HG03139 (cell line): ENCODE data around the gene BHLHA15.
"Not testable (repeated sequence)": the region's sequence is repeated elsewhere in the genome, so short reads cannot be mapped to it uniquely, and the experiment has no call there.

ENCODE experiments used
- ATAC-seq: cut with Tn5 transposase; IDR thresholded peaks from one replicate; pipeline ENCODE4 v1.9.1; 2021; ENCODE audit not compliant: unreplicated experiment

The BHLHA15 gene

GRCh38 chr7:98206451-98207330 lies 4.5 kb upstream of the BHLHA15 start:
- ATAC-seq, result no peak

DNA sequence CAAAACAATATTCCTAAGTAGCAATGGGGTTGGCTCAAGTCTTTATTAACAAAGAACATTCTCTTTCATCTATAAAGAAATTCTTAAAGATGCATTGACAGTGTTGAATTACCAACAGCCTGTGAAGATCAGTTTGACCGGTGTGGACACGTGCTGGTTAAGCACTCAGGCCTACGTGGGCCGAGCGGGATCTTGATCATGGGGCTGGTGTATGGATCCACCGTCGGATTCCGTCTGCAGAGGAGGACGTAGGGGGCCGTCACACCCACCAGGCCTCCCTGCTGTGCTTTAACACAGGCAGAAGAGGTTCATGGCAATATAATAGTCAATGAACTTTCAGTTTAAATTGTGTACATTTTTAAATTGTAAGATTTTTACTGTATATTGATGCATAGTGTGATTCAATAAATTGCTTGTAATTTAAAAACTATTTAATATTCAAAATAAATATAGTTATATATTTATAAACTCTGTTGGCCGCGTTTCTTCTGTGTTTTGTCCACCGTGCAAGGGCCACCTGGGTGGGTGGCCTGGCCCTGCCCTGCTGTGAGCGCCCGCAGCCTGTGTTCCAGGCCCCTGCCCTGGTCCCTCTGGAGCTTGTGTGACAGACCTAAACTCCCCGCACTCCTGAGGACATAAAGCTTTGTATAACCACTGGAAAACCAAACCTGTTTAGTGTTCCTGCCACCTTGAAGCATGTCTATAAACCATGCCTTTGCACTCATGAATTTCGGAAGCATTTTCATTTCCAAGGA lies 1.9 kb upstream of the BHLHA15 start:
- ATAC-seq, result no peak

GRCh38 chr7:98210513-98211220 lies 572 bp upstream of the BHLHA15 start:
- ATAC-seq, result no peak

GRCh38 chr7:98211676-98212531 lies 665 bp downstream of the BHLHA15 start:
- no peak for ATAC-seq

DNA sequence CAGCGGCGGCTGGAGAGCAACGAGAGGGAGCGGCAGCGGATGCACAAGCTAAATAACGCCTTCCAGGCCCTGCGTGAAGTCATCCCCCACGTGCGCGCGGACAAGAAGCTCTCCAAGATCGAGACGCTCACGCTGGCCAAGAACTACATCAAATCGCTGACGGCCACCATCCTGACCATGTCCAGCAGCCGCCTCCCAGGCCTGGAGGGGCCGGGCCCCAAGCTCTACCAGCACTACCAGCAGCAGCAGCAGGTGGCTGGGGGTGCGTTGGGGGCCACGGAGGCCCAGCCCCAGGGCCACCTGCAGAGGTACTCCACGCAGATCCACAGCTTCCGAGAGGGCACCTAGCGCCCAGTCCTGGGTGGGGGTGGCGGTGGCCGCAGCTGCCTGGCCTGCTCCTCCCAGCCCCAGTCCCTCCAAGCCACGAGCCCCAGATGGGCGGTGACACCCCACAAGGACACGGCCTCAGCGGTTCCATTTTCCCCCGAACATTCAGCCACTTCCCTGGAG lies 1.3 kb downstream of the BHLHA15 start:
- no peak for ATAC-seq

GRCh38 chr7:98213296-98213887 lies 2.2 kb downstream of the BHLHA15 start:
- ATAC-seq, result no peak

- ATAC-seq, result no peak
These were observed 2.9 kb downstream of the BHLHA15 start for GRCh38 chr7:98213888-98214810.

DNA sequence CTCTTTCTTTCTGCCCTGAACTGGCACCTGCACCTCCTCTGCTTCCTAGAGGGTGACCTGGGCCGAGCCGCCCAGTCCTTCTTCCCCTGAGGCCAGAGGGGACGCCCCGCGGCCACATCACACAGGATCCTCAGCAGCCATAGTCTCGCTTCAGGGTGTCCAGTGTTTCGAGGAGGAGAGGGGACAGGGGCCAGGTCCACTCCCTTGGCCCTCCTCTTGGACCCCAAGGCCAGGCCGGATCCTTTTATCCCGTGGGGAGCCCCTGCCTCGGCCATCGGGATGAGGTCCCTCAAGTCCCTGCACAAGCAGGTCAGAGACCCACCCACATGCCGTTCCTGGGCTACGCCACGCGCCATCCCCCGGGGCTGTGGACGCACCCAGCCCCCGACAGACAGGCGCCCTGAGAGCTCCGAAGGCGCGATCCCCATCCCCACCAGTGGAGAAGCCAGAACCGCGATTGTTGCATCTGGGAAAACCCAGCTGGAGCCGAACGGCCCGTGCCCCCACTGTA lies 3.6 kb downstream of the BHLHA15 start:
- no peak for ATAC-seq

- ATAC-seq, result no peak
These were observed 4.6 kb downstream of the BHLHA15 start for GRCh38 chr7:98215561-98216495.

DNA sequence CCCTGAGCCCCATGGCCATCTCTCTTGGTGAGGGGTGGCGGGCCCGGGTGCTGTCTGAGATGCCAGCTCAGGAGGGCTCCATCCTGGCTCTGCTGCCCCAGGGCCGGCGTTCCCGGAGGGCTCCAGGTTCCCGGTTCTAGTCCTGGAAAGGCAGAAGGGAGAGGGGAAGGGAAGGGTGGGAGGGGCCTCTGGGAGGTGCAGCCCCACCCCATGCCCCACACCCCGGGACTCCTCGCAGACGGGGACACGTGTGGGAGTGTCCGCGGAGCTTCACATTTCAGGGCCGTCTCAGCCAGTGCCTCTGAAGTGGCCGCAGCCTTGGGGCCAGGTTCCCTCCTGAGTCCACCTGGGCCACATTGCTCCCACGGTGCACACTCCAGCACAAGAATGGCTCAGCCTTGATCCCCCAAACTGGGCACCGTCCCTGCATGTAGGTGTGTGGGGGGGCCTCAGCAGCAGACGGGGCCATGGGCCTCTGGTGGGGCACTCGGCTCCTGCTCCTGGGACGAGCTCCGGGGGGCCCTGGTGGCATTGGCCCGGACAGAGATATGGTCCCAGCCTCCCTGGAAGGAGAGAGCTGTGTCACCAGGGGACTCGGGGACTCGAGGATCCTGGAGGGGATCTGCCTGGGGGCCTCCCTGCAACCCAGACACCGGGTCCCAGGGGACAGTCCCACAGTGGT lies 5.8 kb downstream of the BHLHA15 start:
- ATAC-seq, result no peak

GRCh38 chr7:98217623-98218582 lies 6.7 kb downstream of the BHLHA15 start:
- no peak for ATAC-seq

DNA sequence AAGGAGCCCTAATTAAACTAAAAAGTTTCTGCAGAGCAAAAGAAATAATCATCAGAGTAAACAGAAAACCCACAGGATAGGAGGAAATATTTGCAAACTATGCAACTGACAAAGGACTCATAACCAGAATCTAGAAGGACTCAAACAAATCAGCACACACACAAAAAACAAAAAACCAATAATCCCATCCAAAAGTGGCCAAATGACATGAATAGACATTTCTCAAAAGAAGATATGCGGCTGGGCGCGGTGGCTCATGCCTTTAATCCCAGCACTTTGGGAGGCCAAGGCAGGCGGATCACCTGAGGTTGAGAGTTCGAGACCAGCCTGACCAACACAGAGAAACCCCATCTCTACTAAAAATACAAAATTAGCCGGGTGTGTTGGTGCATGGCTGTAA lies 8.1 kb downstream of the BHLHA15 start:
- ATAC-seq, result not testable (repeated sequence)

DNA sequence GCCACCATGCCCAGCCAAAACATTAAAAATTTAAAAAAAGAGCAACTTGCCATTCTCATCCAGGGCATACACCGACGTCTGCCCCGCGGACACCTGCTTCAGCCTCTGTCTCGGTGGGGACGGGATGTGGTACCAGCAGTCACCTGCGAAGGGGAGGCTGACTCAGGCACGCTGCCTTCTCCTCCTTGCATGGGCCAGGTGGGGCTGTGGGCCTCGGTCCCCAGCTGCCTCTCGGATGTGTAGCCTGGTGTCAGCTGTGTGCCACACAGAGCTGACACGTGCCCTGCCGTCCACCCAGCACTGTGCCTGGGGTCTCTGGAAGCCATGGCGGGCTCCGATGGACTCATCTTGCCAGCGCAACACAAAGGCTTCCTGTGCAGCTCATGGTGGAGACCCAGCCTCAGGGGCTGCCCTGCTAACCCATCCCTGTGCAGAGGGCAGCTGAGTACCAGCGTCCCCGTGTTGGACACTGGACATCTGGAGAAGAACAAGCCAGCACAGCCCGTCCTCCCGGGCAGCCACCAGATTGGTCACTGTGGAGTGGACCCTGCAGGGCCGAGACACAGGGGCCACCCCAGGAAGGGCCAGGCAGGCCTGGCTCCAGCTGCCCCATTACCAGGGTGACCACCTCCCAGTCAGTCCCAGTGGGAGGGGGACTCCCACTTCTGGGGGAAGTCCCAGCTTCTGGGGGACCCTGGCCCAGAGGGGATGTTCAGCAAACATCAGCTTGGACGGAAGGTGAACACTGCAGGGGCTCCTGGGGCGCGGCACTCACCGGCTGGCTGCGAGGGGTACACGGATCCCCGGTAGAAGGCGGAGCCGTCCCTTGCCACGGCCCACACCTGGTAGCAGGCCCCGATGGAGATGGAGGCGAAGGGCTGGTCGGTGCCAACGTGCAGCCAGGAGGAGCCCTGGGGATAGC lies 10.6 kb downstream of the BHLHA15 start:
- ATAC-seq, result no peak

DNA sequence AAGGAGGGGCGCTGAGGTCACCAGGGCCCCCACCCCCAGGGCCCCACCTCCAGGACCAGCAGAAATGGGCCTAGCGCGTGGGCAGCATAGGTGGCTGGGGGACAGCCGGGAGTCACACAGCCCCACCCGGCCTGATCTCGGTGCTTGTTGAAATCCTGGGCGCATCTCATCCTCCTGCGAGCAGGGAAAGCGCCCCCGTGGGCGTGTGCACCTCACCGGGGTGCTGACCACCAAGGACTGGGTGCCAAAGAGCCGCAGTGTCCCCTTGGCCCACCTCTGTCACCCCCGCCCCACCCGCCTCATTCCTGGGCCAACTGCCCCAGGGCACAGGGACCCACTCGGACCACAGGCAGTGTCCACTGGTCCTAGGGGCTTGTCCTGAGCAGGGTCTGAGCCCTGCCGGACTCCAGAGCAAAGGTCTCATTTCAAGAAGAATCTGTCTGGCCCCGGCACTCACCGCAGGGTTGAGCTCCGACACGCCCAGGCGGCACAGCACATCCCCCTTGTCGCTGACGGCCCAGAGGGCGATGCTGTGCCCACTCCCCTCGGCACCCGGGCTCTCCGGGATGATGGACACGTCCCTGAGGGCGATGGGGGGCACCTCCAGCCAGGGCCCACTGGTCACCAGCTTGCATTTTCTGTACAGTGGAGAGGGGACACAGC lies 11.4 kb downstream of the BHLHA15 start:
- ATAC-seq, result no peak
